WERI-Rb-1 (cell line): Measurements from ENCODE around the gene CSNK1D.

Experiments used
- DNase-seq: peaks from one replicate; pipeline ENCODE4 v3.0.0-alpha.2; 2020
- H3K27ac ChIP-seq: fragments of 250-450 bp; sonication (Bioruptor Pico); 2 replicates; pipeline ENCODE4 v1.5.1; 2020; ENCODE audit warnings: mild to moderate bottlenecking, moderate library complexity
- H3K27me3 ChIP-seq: fragments of 250-450 bp; sonication (Bioruptor Pico); 2 replicates; pipeline ENCODE4 v1.5.1; 2021; ENCODE audit warnings: mild to moderate bottlenecking, low read depth, moderate library complexity; ENCODE audit not compliant: insufficient read depth, severe bottlenecking
- H3K36me3 ChIP-seq: fragments of 250-450 bp; sonication (Bioruptor Pico); 2 replicates; pipeline ENCODE4 v1.5.1; 2020; ENCODE audit warnings: mild to moderate bottlenecking, moderate library complexity
- H3K4me3 ChIP-seq: 2 replicates; pipeline ENCODE4 v1.5.1; 2011; ENCODE audit warnings: low read depth, mild to moderate bottlenecking, control low read depth, low read length
- H3K9me3 ChIP-seq: fragments of 250-450 bp; sonication (Bioruptor Pico); 2 replicates; pipeline ENCODE4 v1.5.1; 2021; ENCODE audit warnings: mild to moderate bottlenecking, moderate library complexity; ENCODE audit not compliant: severe bottlenecking
- TF ChIP-seq, protein P1 (sequence below): IDR thresholded peaks from 2 replicates; pipeline ENCODE4 v1.5.1; 2011; ENCODE audit warnings: low read depth, mild to moderate bottlenecking, control low read depth, inconsistent platforms, low read length

CSNK1D gene

DNA sequence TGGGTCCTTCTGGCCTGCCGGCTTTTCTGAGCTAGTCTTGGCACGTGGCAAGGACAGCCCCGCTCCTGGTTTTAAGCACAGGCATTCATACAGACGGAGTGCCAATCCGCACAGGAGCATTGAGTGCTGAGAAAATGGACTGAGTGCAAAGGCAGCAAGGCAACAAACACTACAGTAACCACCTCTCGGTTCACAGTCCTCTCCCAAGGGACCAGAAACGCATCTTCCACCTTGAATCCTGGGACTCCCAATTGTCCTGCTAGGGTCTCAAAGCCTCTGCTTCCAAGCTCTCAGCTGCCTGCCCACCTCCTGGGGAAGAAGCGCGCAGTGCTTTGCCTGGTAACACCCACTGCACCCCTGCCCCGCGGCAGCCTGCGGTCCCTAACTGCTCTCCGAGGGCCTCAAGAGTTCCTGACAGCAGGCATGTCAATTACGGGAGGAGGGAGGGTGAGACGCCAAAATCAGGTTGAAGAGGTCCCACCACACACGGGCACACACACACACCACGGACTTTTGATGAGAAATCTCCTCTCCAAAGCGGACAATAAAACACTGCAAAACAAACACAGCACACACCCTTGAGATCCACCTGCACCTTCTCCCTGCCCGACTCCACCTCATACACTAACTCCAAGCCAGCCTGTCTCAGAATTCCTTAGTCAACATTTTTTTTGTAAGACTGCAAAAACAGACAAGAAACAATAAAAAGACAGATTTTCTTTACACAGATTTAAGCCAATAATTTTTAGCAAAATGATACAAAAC is 29.7 kb downstream of the CSNK1D start:
- Histone ChIP-seq H3K4me3 (no peak overlapping the region), H3K27ac (no peak overlapping the region), H3K9me3 (no peaks in the 10 kb centered on the region), H3K27me3 (no peaks in the 10 kb centered on the region), H3K36me3 (peaks cover 93% of the 10 kb centered on the region)
- TF ChIP-seq, protein P1, sequence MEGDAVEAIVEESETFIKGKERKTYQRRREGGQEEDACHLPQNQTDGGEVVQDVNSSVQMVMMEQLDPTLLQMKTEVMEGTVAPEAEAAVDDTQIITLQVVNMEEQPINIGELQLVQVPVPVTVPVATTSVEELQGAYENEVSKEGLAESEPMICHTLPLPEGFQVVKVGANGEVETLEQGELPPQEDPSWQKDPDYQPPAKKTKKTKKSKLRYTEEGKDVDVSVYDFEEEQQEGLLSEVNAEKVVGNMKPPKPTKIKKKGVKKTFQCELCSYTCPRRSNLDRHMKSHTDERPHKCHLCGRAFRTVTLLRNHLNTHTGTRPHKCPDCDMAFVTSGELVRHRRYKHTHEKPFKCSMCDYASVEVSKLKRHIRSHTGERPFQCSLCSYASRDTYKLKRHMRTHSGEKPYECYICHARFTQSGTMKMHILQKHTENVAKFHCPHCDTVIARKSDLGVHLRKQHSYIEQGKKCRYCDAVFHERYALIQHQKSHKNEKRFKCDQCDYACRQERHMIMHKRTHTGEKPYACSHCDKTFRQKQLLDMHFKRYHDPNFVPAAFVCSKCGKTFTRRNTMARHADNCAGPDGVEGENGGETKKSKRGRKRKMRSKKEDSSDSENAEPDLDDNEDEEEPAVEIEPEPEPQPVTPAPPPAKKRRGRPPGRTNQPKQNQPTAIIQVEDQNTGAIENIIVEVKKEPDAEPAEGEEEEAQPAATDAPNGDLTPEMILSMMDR, result no peak
- no peak for DNase-seq

DNA sequence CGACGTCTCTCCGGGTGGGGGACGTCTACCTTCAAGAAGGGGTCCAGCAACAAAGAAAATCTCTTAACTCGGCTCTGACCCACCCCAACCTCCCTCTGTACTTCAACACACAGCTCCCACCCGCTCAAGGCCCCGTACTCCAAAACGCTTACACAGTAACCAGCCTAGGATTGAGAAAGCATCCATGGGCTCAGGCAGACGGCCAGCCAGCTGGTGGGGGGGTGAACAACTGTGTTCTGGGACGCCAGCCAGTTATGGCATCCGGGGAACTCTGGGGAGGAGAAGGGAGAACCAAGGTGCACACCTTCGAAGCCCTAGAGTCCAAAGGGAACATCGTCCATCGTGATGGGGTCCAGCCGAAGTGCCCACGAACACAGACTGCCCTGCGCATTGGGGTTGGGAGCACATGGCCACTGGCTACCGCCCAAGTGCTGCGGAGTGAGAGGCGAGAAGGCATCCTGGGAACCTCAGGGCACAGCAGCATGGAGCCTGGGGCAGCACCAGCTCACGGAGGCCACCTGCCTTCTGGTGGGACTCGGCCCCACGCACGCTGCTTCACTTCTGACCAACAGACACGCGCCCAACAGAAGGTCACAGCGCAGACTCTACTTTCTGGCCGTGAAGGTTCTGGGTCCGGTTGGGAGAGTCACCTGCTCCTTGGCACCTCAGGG is 30.4 kb downstream of the CSNK1D start:
- DNase-seq, result no peak
- H3K27me3 ChIP-seq, result no peaks in the 10 kb centered on the region
- H3K27ac ChIP-seq, result no peak overlapping the region
- no peak overlapping the region for H3K4me3 ChIP-seq
- peaks cover 86% of the 10 kb centered on the region for H3K36me3 ChIP-seq
- no peaks in the 10 kb centered on the region for H3K9me3 ChIP-seq
- TF ChIP-seq, protein P1, result no peak

DNA sequence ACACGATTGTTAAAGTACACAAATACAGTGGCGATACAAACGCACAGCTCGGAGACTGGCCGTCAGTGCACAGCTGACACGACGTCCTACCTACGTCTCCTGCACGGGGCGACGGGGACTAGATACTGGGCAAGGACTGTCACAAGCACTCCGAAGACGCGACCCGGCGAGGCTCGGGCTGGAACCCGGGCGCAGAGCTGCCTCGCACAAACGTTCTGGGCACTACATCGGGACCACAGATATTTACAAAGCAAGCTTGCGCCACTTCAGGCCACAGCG is 30.9 kb downstream of the CSNK1D start:
- H3K9me3 ChIP-seq, result no peaks in the 10 kb centered on the region
- H3K4me3 ChIP-seq, result no peak overlapping the region
- H3K27me3 ChIP-seq, result no peaks in the 10 kb centered on the region
- no peak for DNase-seq
- TF ChIP-seq, protein P1, result no peak
- H3K27ac ChIP-seq, result no peak overlapping the region
- H3K36me3 ChIP-seq, result peaks cover 83% of the 10 kb centered on the region

DNA sequence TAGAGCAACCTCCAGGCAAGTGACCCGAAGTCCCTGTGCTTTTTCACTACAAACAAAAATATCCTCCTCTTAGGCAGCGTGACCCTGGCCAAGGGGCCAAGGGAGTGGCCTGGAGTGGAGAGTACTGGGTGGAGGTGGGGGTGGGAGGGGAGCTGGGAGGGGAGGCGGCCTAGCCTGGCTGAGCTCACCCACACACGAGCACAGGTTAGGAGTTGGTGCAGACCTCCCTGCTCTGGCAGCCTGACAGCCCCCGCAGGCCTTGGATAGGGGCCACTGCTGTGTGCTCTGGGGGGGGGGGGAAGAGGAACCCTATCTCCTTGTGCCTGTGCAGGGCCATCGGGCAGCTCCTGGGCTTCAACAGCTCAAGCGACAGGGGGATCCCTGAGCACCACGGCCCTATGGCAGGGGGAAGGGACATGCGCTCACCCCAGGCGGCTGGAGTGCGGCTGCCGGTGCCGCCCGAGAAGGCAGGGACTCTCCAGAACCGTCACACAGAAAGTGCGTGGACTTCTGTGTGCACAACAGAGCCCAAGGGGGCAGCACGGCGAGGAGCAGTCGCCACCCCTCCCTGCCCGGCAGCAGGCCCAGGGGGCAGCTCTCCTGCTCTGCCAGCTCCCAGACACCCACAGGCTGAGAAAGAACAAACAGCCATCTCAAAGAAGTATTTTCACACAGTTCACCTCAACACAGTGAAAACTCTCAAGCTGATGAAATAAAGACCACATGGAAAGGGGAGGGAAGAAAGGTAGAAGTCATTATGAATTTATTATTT is 31.4 kb downstream of the CSNK1D start:
- Histone ChIP-seq H3K4me3 (no peak overlapping the region), H3K27ac (no peak overlapping the region), H3K27me3 (no peaks in the 10 kb centered on the region), H3K9me3 (no peaks in the 10 kb centered on the region), H3K36me3 (peaks cover 83% of the 10 kb centered on the region)
- TF ChIP-seq, protein P1, result no peak
- DNase-seq, result no peak

DNA sequence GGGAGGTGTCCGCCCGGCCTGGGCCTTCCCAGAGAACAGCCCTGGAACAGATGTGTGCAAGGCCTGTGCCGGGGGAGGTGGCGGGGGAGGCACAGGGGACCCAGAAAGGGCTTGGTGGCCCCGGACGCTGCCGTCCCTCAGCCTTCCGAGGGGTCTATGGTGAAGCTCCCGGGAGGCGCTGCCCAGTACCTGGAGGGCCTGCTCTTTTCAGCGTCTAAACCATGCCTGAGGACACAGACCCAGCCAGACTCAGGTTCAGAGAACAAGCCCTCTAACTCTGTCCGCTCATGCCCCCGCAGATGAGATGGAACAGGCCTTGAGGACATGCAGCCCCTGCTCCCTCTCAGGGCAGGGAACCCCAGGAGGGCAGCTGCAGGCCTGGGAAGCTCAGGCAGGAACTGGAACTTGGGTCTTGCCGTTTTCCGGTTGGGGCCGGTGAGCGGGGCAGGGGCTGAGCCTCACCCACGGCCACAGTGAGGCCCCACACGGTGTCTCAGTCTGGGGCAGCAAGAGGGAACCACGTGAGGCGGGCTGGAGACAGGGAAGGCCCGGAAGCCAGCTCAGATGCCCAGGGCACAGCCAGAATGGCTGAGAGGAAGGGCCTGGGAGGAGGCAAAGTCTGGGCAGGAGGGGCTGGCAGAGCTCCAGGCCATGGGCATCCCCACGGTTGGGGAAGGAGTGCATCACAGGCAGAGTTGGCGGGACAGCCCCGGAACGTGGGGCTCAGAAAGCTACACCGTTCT is 32.1 kb downstream of the CSNK1D start:
- DNase-seq, result no peak
- Histone ChIP-seq H3K27me3 (no peaks in the 10 kb centered on the region), H3K9me3 (no peaks in the 10 kb centered on the region), H3K27ac (peak overlapping the region; percentile 30), H3K36me3 (peaks cover 76% of the 10 kb centered on the region), H3K4me3 (no peak overlapping the region)
- TF ChIP-seq, protein P1, result no peak
